ENCODE results near the gene ADAM12.

DNA sequence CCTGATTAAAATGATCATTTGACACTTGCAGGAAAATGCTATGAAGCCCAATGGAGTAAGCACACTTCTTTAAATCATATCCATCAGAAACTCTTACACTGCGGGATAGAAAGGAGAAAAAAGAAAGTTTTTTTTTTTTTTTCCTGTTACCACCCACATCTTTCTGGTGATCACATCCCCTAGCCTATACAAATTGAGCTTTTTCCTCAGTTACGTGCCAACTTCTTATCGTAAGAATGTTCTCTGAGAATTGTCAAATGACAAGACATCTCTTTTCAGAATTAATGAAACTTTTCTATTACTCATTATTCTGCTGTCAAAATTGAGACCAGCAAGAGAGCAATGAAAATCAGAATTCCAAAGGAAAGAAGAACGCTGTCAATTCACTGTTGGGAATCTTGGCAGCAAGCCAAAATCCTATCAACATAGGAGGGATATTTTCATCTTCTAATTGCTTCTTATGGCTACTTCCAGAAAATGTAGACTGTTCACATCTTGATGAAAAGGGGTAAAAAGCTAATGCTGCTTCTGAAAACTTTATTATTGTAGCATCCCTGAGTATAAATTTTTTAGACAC is 179.5 kb downstream of the ADAM12 start:
- no peak for TF ChIP-seq CTCF (IDR thresholded peaks at IDR 0.05; ENCODE audit: borderline replicate concordance, extremely low read depth, low read length, poor library complexity, severe bottlenecking)
- TF ChIP-seq EZH2 (IDR thresholded peaks at IDR 0.05; ENCODE audit: borderline replicate concordance, low read depth, low read length, severe bottlenecking): no peak
